ENCODE data around the gene AMIGO3. TPM values are rescaled to one million over a fixed set of nuclear protein-coding genes. Genes with fewer than 3 reads are reported as not detected.

Gene AMIGO3
- total RNA-seq, 1 experiment from 2014 or later = not detected

DNA sequence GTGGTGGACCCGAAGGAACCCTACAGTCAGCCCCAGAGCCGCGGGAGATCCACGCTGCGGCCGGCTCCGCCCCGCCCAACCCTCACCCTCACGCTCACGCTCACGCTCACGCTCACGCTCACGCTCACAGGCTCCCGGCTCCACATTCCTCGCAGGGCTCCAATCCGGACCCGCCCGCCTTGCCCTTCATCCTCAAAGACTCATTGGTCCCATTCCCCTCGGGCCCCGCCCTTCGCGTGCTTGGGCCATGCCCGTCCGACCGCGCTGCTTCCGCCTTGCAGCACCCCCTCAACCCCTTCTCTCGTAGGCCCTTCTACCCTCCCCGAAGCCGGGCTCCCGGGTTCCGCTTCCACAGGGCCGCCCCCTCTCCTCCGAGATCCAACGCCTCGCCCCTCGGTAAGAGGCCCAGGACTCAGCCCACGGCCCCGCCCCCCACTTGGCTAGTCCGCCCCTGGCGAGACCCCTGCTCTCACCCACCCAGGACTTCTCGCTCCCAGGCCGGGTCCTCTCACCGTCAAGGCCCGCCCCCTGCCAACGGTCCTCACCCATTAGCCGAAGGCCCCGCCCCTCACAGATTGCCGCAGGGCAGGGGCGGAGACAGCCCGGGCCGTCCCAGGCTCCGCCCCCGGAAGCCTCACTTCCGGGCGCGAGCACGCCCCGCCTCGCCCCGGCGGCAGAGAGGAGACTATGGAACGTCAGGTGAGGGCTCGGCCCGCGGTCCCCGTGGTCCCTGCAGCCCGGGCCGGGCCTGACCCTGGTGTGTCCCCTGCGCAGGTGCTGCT lies 45.6 kb downstream of the AMIGO3 start, which contains the start of gene APEH:
Gene APEH, plus strand, starts transcription at position 637 of the 782 bp plus-strand sequence. Its CDS starts 51 bp downstream, at position 688.
- CTCF ChIA-PET = interaction anchor here (0.6 to 5.3 kb wide), 4 partner anchors 9 to 173 kb away, joined by 3 to 232 read pairs (median 4); no protein-coding TSS in a partner anchor
- BruUV-seq (replicated peaks) = no TSS peak
- intact Hi-C loops (cut with micrococcal nuclease) = loop anchor here (5.0 kb wide), 1 partner anchor 222 kb away; no protein-coding TSS in a partner anchor
- POLR2A ChIA-PET = interaction anchor here (0.9 to 3.3 kb wide), 6 partner anchors 16 to 580 kb away, joined by 4 to 51 read pairs (median 5); partner anchors contain the start of genes DAG1, MST1, QRICH1 and RNF123
- peak within 1 kb of the TSS; percentile 99 for H3K27ac Mint-ChIP-seq (ENCODE audit: low read depth, unreplicated experiment)
- peaks cover 6% of the 10 kb centered on the region for H3K4me1 Mint-ChIP-seq (ENCODE audit: insufficient read depth, unreplicated experiment)
- TF ChIP-seq, protein P1, sequence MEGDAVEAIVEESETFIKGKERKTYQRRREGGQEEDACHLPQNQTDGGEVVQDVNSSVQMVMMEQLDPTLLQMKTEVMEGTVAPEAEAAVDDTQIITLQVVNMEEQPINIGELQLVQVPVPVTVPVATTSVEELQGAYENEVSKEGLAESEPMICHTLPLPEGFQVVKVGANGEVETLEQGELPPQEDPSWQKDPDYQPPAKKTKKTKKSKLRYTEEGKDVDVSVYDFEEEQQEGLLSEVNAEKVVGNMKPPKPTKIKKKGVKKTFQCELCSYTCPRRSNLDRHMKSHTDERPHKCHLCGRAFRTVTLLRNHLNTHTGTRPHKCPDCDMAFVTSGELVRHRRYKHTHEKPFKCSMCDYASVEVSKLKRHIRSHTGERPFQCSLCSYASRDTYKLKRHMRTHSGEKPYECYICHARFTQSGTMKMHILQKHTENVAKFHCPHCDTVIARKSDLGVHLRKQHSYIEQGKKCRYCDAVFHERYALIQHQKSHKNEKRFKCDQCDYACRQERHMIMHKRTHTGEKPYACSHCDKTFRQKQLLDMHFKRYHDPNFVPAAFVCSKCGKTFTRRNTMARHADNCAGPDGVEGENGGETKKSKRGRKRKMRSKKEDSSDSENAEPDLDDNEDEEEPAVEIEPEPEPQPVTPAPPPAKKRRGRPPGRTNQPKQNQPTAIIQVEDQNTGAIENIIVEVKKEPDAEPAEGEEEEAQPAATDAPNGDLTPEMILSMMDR (IDR thresholded peaks at IDR 0.05; ENCODE audit: unreplicated experiment) = no peak
- no peaks in the 10 kb centered on the region for H3K27me3 Mint-ChIP-seq (ENCODE audit: insufficient read depth, unreplicated experiment)
- peak within 1 kb of the TSS; percentile 93 for H3K4me3 Mint-ChIP-seq (ENCODE audit: unreplicated experiment)
- H3K9me3 Mint-ChIP-seq (ENCODE audit: unreplicated experiment) = no peaks in the 10 kb centered on the region
- peaks cover 12% of the 10 kb centered on the region for H3K36me3 Mint-ChIP-seq (ENCODE audit: insufficient read depth, unreplicated experiment)
- DNase-seq (ENCODE audit: unreplicated experiment) = peak; percentile 98

DNA sequence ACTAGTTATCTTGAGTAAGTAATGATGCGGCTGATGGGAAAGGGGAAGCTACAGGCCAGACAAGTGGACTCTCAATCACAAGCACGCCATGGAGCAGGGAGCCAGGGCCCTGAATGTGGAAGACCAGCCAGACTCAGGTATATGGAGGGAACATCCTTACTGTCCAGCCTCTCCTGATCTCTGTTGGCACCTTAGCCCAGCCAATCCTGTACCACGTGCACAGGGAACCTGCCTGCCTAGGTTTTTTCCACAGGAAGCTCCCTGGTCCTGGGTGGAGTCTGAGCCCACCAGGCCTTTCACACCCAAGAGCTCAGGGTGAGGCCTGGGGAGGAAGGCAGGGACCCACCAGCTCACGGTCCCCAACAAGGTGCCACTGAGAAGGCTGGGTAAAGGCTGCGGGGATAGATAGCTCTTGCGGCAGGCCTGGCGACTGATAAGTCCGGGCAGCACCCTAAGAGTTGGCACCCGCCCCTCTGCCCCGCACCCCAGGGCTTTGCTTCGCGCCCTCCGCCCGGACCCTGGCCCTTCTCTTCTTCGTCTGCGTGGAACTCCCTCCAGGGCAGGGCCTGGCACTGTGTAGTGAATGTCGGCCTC lies 46.3 kb downstream of the AMIGO3 start:
- Mint-ChIP-seq H3K4me1 (ENCODE audit: insufficient read depth, unreplicated experiment) (peaks cover 11% of the 10 kb centered on the region), H3K36me3 (ENCODE audit: insufficient read depth, unreplicated experiment) (peaks cover 12% of the 10 kb centered on the region), H3K9me3 (ENCODE audit: unreplicated experiment) (no peaks in the 10 kb centered on the region), H3K27me3 (ENCODE audit: insufficient read depth, unreplicated experiment) (no peaks in the 10 kb centered on the region), H3K4me3 (ENCODE audit: unreplicated experiment) (peak overlapping the region; percentile 93), H3K27ac (ENCODE audit: low read depth, unreplicated experiment) (peak overlapping the region; percentile 99)
- BruUV-seq (replicated peaks) = TSS peak; percentile 67
- no peak for DNase-seq (ENCODE audit: unreplicated experiment)
- ChIA-PET CTCF (interaction anchor here (0.5 to 5.3 kb wide), 11 partner anchors 10 to 251 kb away, joined by 3 to 232 read pairs (median 4); no protein-coding TSS in a partner anchor), POLR2A (interaction anchor here (0.6 to 3.3 kb wide), 8 partner anchors 16 to 579 kb away, joined by 3 to 51 read pairs (median 5); partner anchors contain the start of genes BSN, DAG1, MST1 and QRICH1)
- intact Hi-C loops (cut with micrococcal nuclease) = loop anchor here (5.0 kb wide), 1 partner anchor 221 kb away; no protein-coding TSS in a partner anchor
- TF ChIP-seq, protein P1 (IDR thresholded peaks at IDR 0.05; ENCODE audit: unreplicated experiment) = no peak

DNA sequence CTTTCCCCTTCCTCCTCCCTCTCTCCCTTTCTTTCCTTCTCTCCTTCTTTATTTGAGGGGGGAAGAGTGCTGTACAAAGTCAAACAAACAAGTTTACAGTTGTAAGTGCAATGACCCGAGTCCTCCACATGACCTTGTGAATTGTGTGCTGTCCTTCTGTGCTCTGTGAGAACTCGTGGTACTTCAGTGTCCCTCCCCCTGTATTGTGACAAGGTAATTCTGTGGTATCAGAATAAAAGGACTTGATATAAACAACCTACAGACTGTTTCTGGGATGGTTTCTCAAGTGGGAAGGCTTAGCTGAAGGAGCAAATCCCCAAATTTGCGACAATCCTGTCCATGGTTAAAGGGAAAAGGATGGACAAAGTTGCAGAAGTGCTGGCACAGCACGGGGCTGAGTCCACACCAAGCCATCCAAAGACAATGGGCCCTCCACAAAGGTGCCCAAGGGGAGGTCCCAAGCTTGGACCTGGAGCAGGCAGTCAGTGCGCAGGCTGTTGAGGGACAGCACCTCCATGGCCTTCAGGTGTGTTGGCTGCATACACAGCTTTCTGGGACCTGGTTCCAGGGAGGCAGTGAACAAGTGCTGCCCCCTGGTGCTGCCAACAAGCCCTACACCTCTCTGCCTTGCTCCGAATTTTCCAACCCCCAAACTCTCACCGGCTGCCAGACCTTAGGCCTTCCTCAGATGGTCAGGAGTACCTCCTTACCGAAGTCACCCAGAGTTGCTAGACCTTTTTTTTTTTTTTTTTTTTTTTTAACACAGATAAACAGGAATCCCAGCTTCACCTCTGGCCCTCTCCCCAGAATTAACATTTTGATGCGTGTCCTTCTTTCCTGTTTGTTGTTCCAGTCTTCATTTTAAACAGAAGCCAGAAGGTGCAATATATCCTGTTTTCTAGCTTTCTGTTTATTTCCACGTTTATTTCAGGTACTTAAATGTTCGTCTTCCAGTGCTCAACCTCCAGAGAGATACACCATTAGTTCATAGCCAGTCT lies 47.9 kb downstream of the AMIGO3 start:
- peak overlapping the region; percentile 62 for H3K4me3 Mint-ChIP-seq (ENCODE audit: unreplicated experiment)

More for the DNA sequence above, 47.9 kb downstream of the AMIGO3 start:
- no peak overlapping the region for H3K27ac Mint-ChIP-seq (ENCODE audit: low read depth, unreplicated experiment)
- peaks cover 12% of the 10 kb centered on the region for H3K4me1 Mint-ChIP-seq (ENCODE audit: insufficient read depth, unreplicated experiment)
- intact Hi-C loops (cut with micrococcal nuclease) = loop anchor here (1.0 to 5.0 kb wide), 3 partner anchors 105 to 219 kb away; no protein-coding TSS in a partner anchor
- TF ChIP-seq, protein P1 (IDR thresholded peaks at IDR 0.05; ENCODE audit: unreplicated experiment) = peak; percentile 89
- POLR2A ChIA-PET = interaction anchor here (0.6 to 3.3 kb wide), 6 partner anchors 105 to 148 kb away, joined by 3 to 51 read pairs (median 4); partner anchors contain the start of genes BSN and INKA1
- CTCF ChIA-PET = interaction anchor here (0.6 to 5.3 kb wide), 37 partner anchors 8 to 313 kb away, joined by 3 to 232 read pairs (median 4); no protein-coding TSS in a partner anchor
- no peaks in the 10 kb centered on the region for H3K9me3 Mint-ChIP-seq (ENCODE audit: unreplicated experiment)
- H3K36me3 Mint-ChIP-seq (ENCODE audit: insufficient read depth, unreplicated experiment) = peaks cover 12% of the 10 kb centered on the region
- no peaks in the 10 kb centered on the region for H3K27me3 Mint-ChIP-seq (ENCODE audit: insufficient read depth, unreplicated experiment)
- DNase-seq (ENCODE audit: unreplicated experiment) = peak; percentile 80
- no TSS peak for BruUV-seq (replicated peaks)
